ENCODE results near the gene TRAPPC13. TPM values are rescaled to one million over a fixed set of nuclear protein-coding genes. Genes with fewer than 3 reads are reported as not detected.

TRAPPC13 gene
- total and polyA plus RNA-seq, 2 donors (not counting 1 experiment from before 2014, with no cell fraction given), result 22.8 to 34.8 TPM

DNA sequence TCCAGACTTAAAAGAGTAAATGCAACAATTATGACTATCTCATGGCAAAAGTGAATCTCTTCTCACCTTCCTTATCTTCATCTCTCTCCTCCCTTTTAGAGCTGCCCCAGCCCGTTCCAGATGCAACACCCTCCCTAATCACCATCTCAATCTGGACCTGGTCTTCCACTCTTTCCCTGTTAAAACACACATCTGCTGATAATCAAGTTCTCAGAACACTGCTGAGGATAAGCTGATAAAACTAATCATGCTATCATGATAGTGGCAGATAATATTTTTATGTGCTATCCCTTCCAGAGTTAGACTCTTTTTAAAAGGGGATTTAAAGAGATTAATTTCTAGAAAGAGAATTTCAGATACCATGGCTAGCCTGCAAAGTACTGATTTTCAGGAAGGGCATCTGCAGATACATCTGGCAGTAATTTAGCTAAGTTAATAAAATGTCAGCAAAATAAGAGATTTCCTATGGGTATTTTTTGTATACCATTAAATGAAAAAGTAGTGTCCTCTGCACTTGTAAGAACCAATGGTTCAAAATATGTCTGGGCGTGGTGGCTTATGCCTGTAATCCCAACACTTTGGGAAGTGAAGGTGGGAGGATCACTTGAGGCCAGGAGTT is 79.9 kb downstream of the TRAPPC13 start:
- Histone ChIP-seq H3K9ac (ENCODE audit: insufficient read depth, low read length) (no peak overlapping the region), H3K4me2 (ENCODE audit: extremely low read depth, insufficient read depth, low read length) (no peak overlapping the region), H3K79me2 (ENCODE audit: control insufficient read depth, insufficient read depth, low read length) (no peaks in the 10 kb centered on the region), H3K27ac (ENCODE audit: insufficient read depth, low read length) (no peak overlapping the region), H4K20me1 (ENCODE audit: control insufficient read depth, extremely low read depth, insufficient read depth, low read length) (no peaks in the 10 kb centered on the region), H3K4me1 (ENCODE audit: control insufficient read depth, extremely low read depth, insufficient read depth, low read length) (no peaks in the 10 kb centered on the region), H3K9me3 (ENCODE audit: control insufficient read depth, insufficient read depth, low read depth, low read length) (no peaks in the 10 kb centered on the region), H3K36me3 (ENCODE audit: control insufficient read depth, insufficient read depth, low read length) (no peaks in the 10 kb centered on the region), H3K27me3 (ENCODE audit: control insufficient read depth, insufficient read depth, low read length) (no peaks in the 10 kb centered on the region), H2AFZ (ENCODE audit: low read length) (no peak overlapping the region), H3K4me3 (replicated peaks in 1 of 4; ENCODE audit: control extremely low read depth in 1 of 4, insufficient read depth in 1 of 4, low read depth in 3 of 4, low read length in 4 of 4) (no peak overlapping the region)
- DNase-seq (ENCODE audit: low read depth in 2 of 2), result no peak
- TF ChIP-seq, protein P1, sequence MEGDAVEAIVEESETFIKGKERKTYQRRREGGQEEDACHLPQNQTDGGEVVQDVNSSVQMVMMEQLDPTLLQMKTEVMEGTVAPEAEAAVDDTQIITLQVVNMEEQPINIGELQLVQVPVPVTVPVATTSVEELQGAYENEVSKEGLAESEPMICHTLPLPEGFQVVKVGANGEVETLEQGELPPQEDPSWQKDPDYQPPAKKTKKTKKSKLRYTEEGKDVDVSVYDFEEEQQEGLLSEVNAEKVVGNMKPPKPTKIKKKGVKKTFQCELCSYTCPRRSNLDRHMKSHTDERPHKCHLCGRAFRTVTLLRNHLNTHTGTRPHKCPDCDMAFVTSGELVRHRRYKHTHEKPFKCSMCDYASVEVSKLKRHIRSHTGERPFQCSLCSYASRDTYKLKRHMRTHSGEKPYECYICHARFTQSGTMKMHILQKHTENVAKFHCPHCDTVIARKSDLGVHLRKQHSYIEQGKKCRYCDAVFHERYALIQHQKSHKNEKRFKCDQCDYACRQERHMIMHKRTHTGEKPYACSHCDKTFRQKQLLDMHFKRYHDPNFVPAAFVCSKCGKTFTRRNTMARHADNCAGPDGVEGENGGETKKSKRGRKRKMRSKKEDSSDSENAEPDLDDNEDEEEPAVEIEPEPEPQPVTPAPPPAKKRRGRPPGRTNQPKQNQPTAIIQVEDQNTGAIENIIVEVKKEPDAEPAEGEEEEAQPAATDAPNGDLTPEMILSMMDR (conservative IDR thresholded peaks at IDR 0.05 in 1 of 2, IDR thresholded peaks at IDR 0.05 in 1 of 2; ENCODE audit: low read depth in 1 of 2, low read length in 2 of 2), result no peak
- no peak for TF ChIP-seq EZH2 (IDR thresholded peaks at IDR 0.05; ENCODE audit: low read length, missing control alignments)

DNA sequence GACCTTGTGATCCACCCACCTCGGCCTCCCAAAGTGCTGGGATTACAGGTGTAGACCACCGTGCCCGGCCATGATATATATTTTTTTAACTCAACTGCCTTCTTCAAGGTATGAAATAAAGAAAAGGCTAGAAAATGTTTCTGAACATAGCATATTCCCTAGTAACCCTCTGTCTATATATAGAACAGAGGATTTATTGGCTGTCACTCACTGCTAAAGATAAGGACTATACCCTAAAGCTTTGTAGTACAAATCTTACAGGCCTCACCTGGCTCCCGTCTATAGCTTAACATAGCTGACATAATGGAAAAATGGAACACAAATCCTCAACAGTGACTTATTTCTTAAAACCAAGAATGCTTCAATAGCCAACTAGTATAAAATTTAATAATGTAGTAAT is 82.8 kb downstream of the TRAPPC13 start:
- no peaks in the 10 kb centered on the region for H4K20me1 ChIP-seq (ENCODE audit: control insufficient read depth, extremely low read depth, insufficient read depth, low read length)
- no peaks in the 10 kb centered on the region for H3K79me2 ChIP-seq (ENCODE audit: control insufficient read depth, insufficient read depth, low read length)
- TF ChIP-seq, protein P1 (conservative IDR thresholded peaks at IDR 0.05 in 1 of 2, IDR thresholded peaks at IDR 0.05 in 1 of 2; ENCODE audit: low read depth in 1 of 2, low read length in 2 of 2), result no peak
- no peak for TF ChIP-seq EZH2 (IDR thresholded peaks at IDR 0.05; ENCODE audit: low read length, missing control alignments)
- H2AFZ ChIP-seq (ENCODE audit: low read length), result no peak overlapping the region
- H3K27me3 ChIP-seq (ENCODE audit: control insufficient read depth, insufficient read depth, low read length), result no peaks in the 10 kb centered on the region
- no peak overlapping the region for H3K4me2 ChIP-seq (ENCODE audit: extremely low read depth, insufficient read depth, low read length)
- H3K9ac ChIP-seq (ENCODE audit: insufficient read depth, low read length), result no peak overlapping the region
- DNase-seq (ENCODE audit: low read depth in 2 of 2), result no peak
- H3K9me3 ChIP-seq (ENCODE audit: control insufficient read depth, insufficient read depth, low read depth, low read length), result no peaks in the 10 kb centered on the region
- H3K27ac ChIP-seq (ENCODE audit: insufficient read depth, low read length), result no peak overlapping the region
- H3K36me3 ChIP-seq (ENCODE audit: control insufficient read depth, insufficient read depth, low read length), result no peaks in the 10 kb centered on the region
- no peak overlapping the region for H3K4me3 ChIP-seq (replicated peaks in 1 of 4; ENCODE audit: control extremely low read depth in 1 of 4, insufficient read depth in 1 of 4, low read depth in 3 of 4, low read length in 4 of 4)
- H3K4me1 ChIP-seq (ENCODE audit: control insufficient read depth, extremely low read depth, insufficient read depth, low read length), result no peaks in the 10 kb centered on the region

DNA sequence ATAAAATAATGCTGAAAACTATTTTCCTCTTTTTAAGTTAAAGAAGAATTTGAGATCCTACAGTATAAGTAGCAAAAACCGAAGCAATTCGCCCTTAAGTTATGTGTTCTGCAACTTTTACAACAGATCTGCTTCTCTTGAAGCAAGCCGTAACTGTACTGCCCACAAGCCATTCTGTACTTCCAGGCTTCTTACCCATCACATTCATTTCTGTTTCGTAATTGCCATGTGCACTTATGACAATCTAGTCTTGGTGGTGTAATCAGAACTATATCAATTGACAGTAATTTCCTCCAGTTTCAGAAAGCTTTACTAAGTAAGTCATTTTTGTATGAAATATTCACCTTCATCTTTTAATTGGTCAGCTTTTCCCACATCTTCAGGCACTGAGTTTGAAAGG is 83.3 kb downstream of the TRAPPC13 start:
- DNase-seq (ENCODE audit: low read depth in 2 of 2), result peak in 1 of 2 donors; percentile 21
- no peaks in the 10 kb centered on the region for H3K9me3 ChIP-seq (ENCODE audit: control insufficient read depth, insufficient read depth, low read depth, low read length)
- H3K4me2 ChIP-seq (ENCODE audit: extremely low read depth, insufficient read depth, low read length), result no peak overlapping the region
- H3K9ac ChIP-seq (ENCODE audit: insufficient read depth, low read length), result no peak overlapping the region
- TF ChIP-seq, protein P1 (conservative IDR thresholded peaks at IDR 0.05 in 1 of 2, IDR thresholded peaks at IDR 0.05 in 1 of 2; ENCODE audit: low read depth in 1 of 2, low read length in 2 of 2), result no peak
- no peak for TF ChIP-seq EZH2 (IDR thresholded peaks at IDR 0.05; ENCODE audit: low read length, missing control alignments)
- no peaks in the 10 kb centered on the region for H3K79me2 ChIP-seq (ENCODE audit: control insufficient read depth, insufficient read depth, low read length)
- no peaks in the 10 kb centered on the region for H3K4me1 ChIP-seq (ENCODE audit: control insufficient read depth, extremely low read depth, insufficient read depth, low read length)
- no peaks in the 10 kb centered on the region for H3K36me3 ChIP-seq (ENCODE audit: control insufficient read depth, insufficient read depth, low read length)
- H3K4me3 ChIP-seq (replicated peaks in 1 of 4; ENCODE audit: control extremely low read depth in 1 of 4, insufficient read depth in 1 of 4, low read depth in 3 of 4, low read length in 4 of 4), result no peak overlapping the region
- no peak overlapping the region for H2AFZ ChIP-seq (ENCODE audit: low read length)
- H3K27me3 ChIP-seq (ENCODE audit: control insufficient read depth, insufficient read depth, low read length), result no peaks in the 10 kb centered on the region
- no peak overlapping the region for H3K27ac ChIP-seq (ENCODE audit: insufficient read depth, low read length)
- H4K20me1 ChIP-seq (ENCODE audit: control insufficient read depth, extremely low read depth, insufficient read depth, low read length), result no peaks in the 10 kb centered on the region

Other genes starting within 250 kb of the TRAPPC13 start
- 45.2 and 48.3 TPM in 2 replicates for gene ADAMTS6, start 143.1 kb upstream of the TRAPPC13 start, total RNA-seq
- gene ADAMTS6, start 143.1 kb upstream of the TRAPPC13 start, polyA plus RNA-seq, result 4.1 and 7.5 TPM in 2 replicates
- gene CENPK, start 61.9 kb upstream of the TRAPPC13 start, total RNA-seq, result 4.9 and 7.1 TPM in 2 replicates
- gene CENPK, start 61.9 kb upstream of the TRAPPC13 start, polyA plus RNA-seq, result 11.2 and 16.0 TPM in 2 replicates
- gene PPWD1, start 61.7 kb upstream of the TRAPPC13 start, total RNA-seq, result 41.5 and 52.9 TPM in 2 replicates
- gene PPWD1, start 61.7 kb upstream of the TRAPPC13 start, polyA plus RNA-seq, result 7.0 and 7.3 TPM in 2 replicates
- 48.6 and 51.1 TPM in 2 replicates for gene TRIM23, start 694 bp upstream of the TRAPPC13 start, total RNA-seq
- 9.5 and 14.1 TPM in 2 replicates for gene TRIM23, start 694 bp upstream of the TRAPPC13 start, polyA plus RNA-seq
- gene SHLD3, start within 50 bp of the TRAPPC13 start, total RNA-seq, result 3.5 and 4.4 TPM in 2 replicates
- 2.9 and 3.3 TPM in 2 replicates for gene SHLD3, start within 50 bp of the TRAPPC13 start, polyA plus RNA-seq
- gene SGTB, start 97.1 kb downstream of the TRAPPC13 start, total RNA-seq, result 14.1 and 32.4 TPM in 2 replicates
- 15.5 and 18.7 TPM in 2 replicates for gene SGTB, start 97.1 kb downstream of the TRAPPC13 start, polyA plus RNA-seq
- gene NLN, start 97.2 kb downstream of the TRAPPC13 start, total RNA-seq, result 16.2 and 33.7 TPM in 2 replicates
- gene NLN, start 97.2 kb downstream of the TRAPPC13 start, polyA plus RNA-seq, result 29.2 and 35.2 TPM in 2 replicates